Measurements from ENCODE around the gene GLB1L3.

DNA sequence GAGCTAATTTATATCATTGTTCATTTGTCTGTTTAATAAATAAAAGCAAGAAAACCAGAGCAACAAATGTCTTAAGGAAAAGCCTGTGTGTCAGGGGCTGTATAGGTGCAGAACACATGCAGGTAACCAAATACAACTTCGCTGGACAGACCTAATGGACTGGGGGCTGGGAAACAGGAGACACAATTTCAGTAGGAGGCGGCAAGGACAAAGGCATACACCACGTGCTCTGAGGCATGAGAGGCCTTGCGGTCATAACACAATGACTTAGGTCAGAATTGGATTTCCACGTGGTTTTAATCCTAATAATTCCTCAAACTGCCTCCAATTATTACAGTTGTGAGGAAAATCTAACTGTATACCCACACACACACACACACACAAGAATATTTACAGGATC is 8.7 kb upstream of the GLB1L3 start:
- no peak for TF ChIP-seq GATA3 (IDR thresholded peaks at IDR 0.05; ENCODE audit: low read depth, low read length)
- TF ChIP-seq GATA2 (IDR thresholded peaks at IDR 0.05; ENCODE audit: low read depth, low read length), result no peak
